ENCODE data around the gene RPL12. TPM values are rescaled to one million over a fixed set of nuclear protein-coding genes. Genes with fewer than 3 reads are reported as not detected.

The RPL12 gene
- total and polyA plus RNA-seq, 2 of the 13 experiments (the other 11 are each of a cell fraction or from before 2014, with no cell fraction given): 1,551 to 2,590 TPM

- ChIA-PET POLR2A (interaction anchor here (0.9 kb wide), 1 partner anchor 34 kb away, joined by 4 read pairs; the partner anchor contains the start of genes LRSAM1 and RPL12), CTCF (ENCODE audit: low intra/inter-chr PET ratio, low total read pairs) (interaction anchor here (1.5 kb wide), 1 partner anchor 213 kb away, joined by 4 read pairs; no protein-coding TSS in a partner anchor)
- no peak for TF ChIP-seq IKZF5 (CRISPR knock-in tag; IDR thresholded peaks at IDR 0.05)
- TF ChIP-seq ONECUT2 (CRISPR knock-in tag; IDR thresholded peaks at IDR 0.05): no peak
- TF ChIP-seq SUZ12 (IDR thresholded peaks at IDR 0.05; ENCODE audit: low read depth, low read length): no peak
- TF ChIP-seq MAFK (conservative IDR thresholded peaks at IDR 0.05 in 1 of 2, IDR thresholded peaks at IDR 0.05 in 1 of 2; ENCODE audit: low read length in 2 of 2): no peak
- no peak for TF ChIP-seq SP2 (CRISPR knock-in tag; IDR thresholded peaks at IDR 0.05)
- FAIRE-seq: no peak
- no peak overlapping the region for H3K9ac ChIP-seq (ENCODE audit: insufficient read depth, low read depth, low read length)
- ATAC-seq: peak; percentile 6; the same call in 1 of the 3 replicates
- 91% methylated on average over 15 of the region's 15 CpGs for WGBS (ENCODE audit: low lambda C conversion rate)
- no peak overlapping the region for H3K4me3 ChIP-seq (replicated peaks in 1 of 3; ENCODE audit: insufficient read depth in 1 of 3, low read depth in 2 of 3, low read length in 3 of 3)
- in situ Hi-C loops (cut with HindIII; ENCODE audit: extremely low pct_ligation_motif_present, low pct_unique_long_range_greater_than_20kb) (no loop called here), intact Hi-C loops (cut with micrococcal nuclease; ENCODE audit: unreplicated experiment) (loop anchor here (1.0 kb wide), 1 partner anchor 56 kb away; no protein-coding TSS in a partner anchor)
- no TSS peak for BruUV-seq (replicated peaks)
- H3K27me3 ChIP-seq (ENCODE audit: control insufficient read depth in 1 of 2, insufficient read depth in 2 of 2, low read length in 2 of 2): no peaks in the 10 kb centered on the region
- no peak overlapping the region for H2AFZ ChIP-seq (ENCODE audit: low read length)
- no peak overlapping the region for H3K4me2 ChIP-seq (ENCODE audit: low read depth, low read length)
- no peaks in the 10 kb centered on the region for H3K9me3 ChIP-seq (ENCODE audit: low read length)
- peaks cover 23% of the 10 kb centered on the region for H3K4me1 ChIP-seq (ENCODE audit: insufficient read depth, low read length)
- H4K20me1 ChIP-seq (ENCODE audit: insufficient read depth, low read length): no peaks in the 10 kb centered on the region
- peaks cover 4% of the 10 kb centered on the region for H3K79me2 ChIP-seq (ENCODE audit: insufficient read depth, low read length)
- no peaks in the 10 kb centered on the region for H3K36me3 ChIP-seq (replicated peaks in 1 of 2; ENCODE audit: control insufficient read depth in 1 of 2, insufficient read depth in 2 of 2, low read length in 2 of 2)
- no peak overlapping the region for H3K27ac ChIP-seq (ENCODE audit: extremely low read length, insufficient read depth, low read length)
- DNase-seq (ENCODE audit: low spot score): no peak
Observed at GRCh38 chr9:127417131-127418036, 33.8 kb downstream of the RPL12 start.

- CTCF ChIA-PET (ENCODE audit: low intra/inter-chr PET ratio, low total read pairs): no interaction called here
- no peak for DNase-seq (ENCODE audit: low spot score)
Observed at GRCh38 chr9:127415657-127416056, 35.5 kb downstream of the RPL12 start.

More at GRCh38 chr9:127415657-127416056, 35.5 kb downstream of the RPL12 start:
- no peak overlapping the region for H3K4me3 ChIP-seq (replicated peaks in 1 of 3; ENCODE audit: insufficient read depth in 1 of 3, low read depth in 2 of 3, low read length in 3 of 3)
- no peaks in the 10 kb centered on the region for H3K27me3 ChIP-seq (ENCODE audit: control insufficient read depth in 1 of 2, insufficient read depth in 2 of 2, low read length in 2 of 2)
- H3K4me1 ChIP-seq (ENCODE audit: insufficient read depth, low read length): peaks cover 5% of the 10 kb centered on the region; the same call in 1 of the 2 replicates
- BruUV-seq (replicated peaks): no TSS peak
- no peaks in the 10 kb centered on the region for H3K36me3 ChIP-seq (replicated peaks in 1 of 2; ENCODE audit: control insufficient read depth in 1 of 2, insufficient read depth in 2 of 2, low read length in 2 of 2)
- no peak overlapping the region for H3K4me2 ChIP-seq (ENCODE audit: low read depth, low read length)
- H4K20me1 ChIP-seq (ENCODE audit: insufficient read depth, low read length): no peaks in the 10 kb centered on the region
- ATAC-seq (no peak), FAIRE-seq (no peak)
- WGBS (ENCODE audit: low lambda C conversion rate): 93% methylated on average over 1 of the region's 1 CpG
- H3K79me2 ChIP-seq (ENCODE audit: insufficient read depth, low read length): no peaks in the 10 kb centered on the region
- intact Hi-C loops (cut with micrococcal nuclease; ENCODE audit: unreplicated experiment) (no loop called here), in situ Hi-C loops (cut with HindIII; ENCODE audit: extremely low pct_ligation_motif_present, low pct_unique_long_range_greater_than_20kb) (no loop called here)
- H3K9me3 ChIP-seq (ENCODE audit: low read length): no peaks in the 10 kb centered on the region
- no peak overlapping the region for H3K9ac ChIP-seq (ENCODE audit: insufficient read depth, low read depth, low read length)
- TF ChIP-seq MAFG (CRISPR knock-in tag; IDR thresholded peaks at IDR 0.05): no peak
- no peak for TF ChIP-seq ZNF570 (CRISPR knock-in tag; IDR thresholded peaks at IDR 0.05; ENCODE audit: borderline replicate concordance)
- no peak for TF ChIP-seq TRIM24 (CRISPR knock-in tag; IDR thresholded peaks at IDR 0.05)
- H2AFZ ChIP-seq (ENCODE audit: low read length): no peak overlapping the region
- no peak overlapping the region for H3K27ac ChIP-seq (ENCODE audit: extremely low read length, insufficient read depth, low read length)
- POLR2A ChIA-PET: interaction anchor here (0.8 to 1.0 kb wide), 3 partner anchors 17 to 55 kb away, joined by 3 to 4 read pairs (median 3); partner anchors contain the start of gene SLC2A8

All from HepG2 (cell line).